Spinal cord (tissue), 10 donors: Measurements from ENCODE around the gene KATNB1. TPM values are rescaled to one million over a fixed set of nuclear protein-coding genes. Genes with fewer than 3 reads are reported as not detected.

Experiments used
- DNase-seq, 6 donors: peaks; one replicate each; pipeline versions ENCODE4 v3.0.0 to v3.0.0-alpha.2; 2013 to 2015; ENCODE audit warnings: low spot score in 6 of 6, low read depth in 4 of 6
- H3K27ac ChIP-seq: one replicate; pipeline ENCODE4 v1.5.1; 2013; ENCODE audit warnings: low read depth, low read length, control low read depth
- H3K27me3 ChIP-seq: one replicate; pipeline ENCODE4 v1.6.1; 2013; ENCODE audit warnings: low read length; ENCODE audit not compliant: control insufficient read depth, insufficient read depth
- H3K36me3 ChIP-seq: one replicate; pipeline ENCODE4 v1.6.1; 2013; ENCODE audit warnings: low read length; ENCODE audit not compliant: control insufficient read depth, insufficient read depth
- H3K4me1 ChIP-seq: one replicate; pipeline ENCODE4 v1.6.1; 2013; ENCODE audit warnings: low read length; ENCODE audit not compliant: control insufficient read depth, insufficient read depth
- H3K4me3 ChIP-seq: one replicate; pipeline ENCODE4 v1.5.1; 2013; ENCODE audit warnings: low read depth, low read length, control low read depth
- H3K9me3 ChIP-seq: one replicate; pipeline ENCODE4 v1.6.1; 2013; ENCODE audit warnings: low read length; ENCODE audit not compliant: control insufficient read depth, insufficient read depth
- WGBS: methylation state at CpG from one replicate; pipeline ENCODE4 v1.1.5; 2013; ENCODE audit warnings: missing lambda C conversion rate; ENCODE audit not compliant: insufficient coverage; 5-methylcytosine and 5-hydroxymethylcytosine counted together
- polyA plus RNA-seq, 2 donors: library from polyadenylated mRNA; unstranded; fragments of 120-200 nt; gene quantifications; one replicate each; pipeline ENCODE4 v1.2.1, GENCODE V29; 2013; ENCODE audit not compliant: insufficient read length in 2 of 2
- total RNA-seq, 2 donors: library from RNA; depleted of rRNA in 1 of 2; stranded (reverse); fragments of 120-200 nt in 1 of 2; fragments of >200 nt in 1 of 2; gene quantifications; one replicate each; pipeline versions ENCODE4 v1.2.3 to v1.2.4, GENCODE V29; 2013 to 2014
- donor health status: healthy.

The KATNB1 gene
- total and polyA plus RNA-seq, 4 donors = 28.8 to 52.9 (median 43.0) TPM

GRCh38 chr16:57747996-57748395, 12.4 kb downstream of the KATNB1 start:
- no peak overlapping the region for H3K27ac ChIP-seq
- H3K27me3 ChIP-seq = no peaks in the 10 kb centered on the region
- WGBS = 96% methylated on average over 6 of the region's 6 CpGs
- no peaks in the 10 kb centered on the region for H3K4me1 ChIP-seq
- peaks cover 83% of the 10 kb centered on the region for H3K36me3 ChIP-seq
- H3K4me3 ChIP-seq = no peak overlapping the region
- H3K9me3 ChIP-seq = no peaks in the 10 kb centered on the region
- no peak for DNase-seq

- DNase-seq = no peak
- H3K4me3 ChIP-seq = no peak overlapping the region
- H3K36me3 ChIP-seq = peaks cover 84% of the 10 kb centered on the region
- H3K27me3 ChIP-seq = no peaks in the 10 kb centered on the region
- H3K4me1 ChIP-seq = no peaks in the 10 kb centered on the region
- no peak overlapping the region for H3K27ac ChIP-seq
- H3K9me3 ChIP-seq = no peaks in the 10 kb centered on the region
- 85% methylated on average over 11 of the region's 11 CpGs for WGBS
These were observed 13.0 kb downstream of the KATNB1 start for GRCh38 chr16:57748596-57748995.

GRCh38 chr16:57749101-57749692, 13.6 kb downstream of the KATNB1 start:
- no peak for DNase-seq
- peaks cover 84% of the 10 kb centered on the region for H3K36me3 ChIP-seq
- no peaks in the 10 kb centered on the region for H3K9me3 ChIP-seq
- H3K4me3 ChIP-seq = no peak overlapping the region
- 100% methylated on average over 3 of the region's 3 CpGs for WGBS
- no peak overlapping the region for H3K27ac ChIP-seq
- no peaks in the 10 kb centered on the region for H3K4me1 ChIP-seq
- no peaks in the 10 kb centered on the region for H3K27me3 ChIP-seq

GRCh38 chr16:57749856-57750452, 14.4 kb downstream of the KATNB1 start:
- no peak for DNase-seq

GRCh38 chr16:57750796-57751538, 15.4 kb downstream of the KATNB1 start:
- peaks cover 88% of the 10 kb centered on the region for H3K36me3 ChIP-seq
- H3K9me3 ChIP-seq = no peaks in the 10 kb centered on the region

More at GRCh38 chr16:57749856-57750452, 14.4 kb downstream of the KATNB1 start:
- WGBS = 85% methylated on average over 5 of the region's 5 CpGs
- no peak overlapping the region for H3K4me3 ChIP-seq
- no peaks in the 10 kb centered on the region for H3K9me3 ChIP-seq
- no peaks in the 10 kb centered on the region for H3K27me3 ChIP-seq
- no peak overlapping the region for H3K27ac ChIP-seq
- H3K36me3 ChIP-seq = peaks cover 84% of the 10 kb centered on the region
- no peaks in the 10 kb centered on the region for H3K4me1 ChIP-seq

GRCh38 chr16:57751539-57752202, 16.1 kb downstream of the KATNB1 start:
- Histone ChIP-seq H3K36me3 (peaks cover 95% of the 10 kb centered on the region), H3K27ac (no peak overlapping the region)
- WGBS = 93% methylated on average over 25 of the region's 26 CpGs

More at GRCh38 chr16:57750796-57751538, 15.4 kb downstream of the KATNB1 start:
- Histone ChIP-seq H3K27ac (no peak overlapping the region), H3K27me3 (no peaks in the 10 kb centered on the region), H3K4me3 (no peak overlapping the region), H3K4me1 (no peaks in the 10 kb centered on the region)
- WGBS = 86% methylated on average over 21 of the region's 24 CpGs
- DNase-seq = no peak

GRCh38 chr16:57752203-57752580, 16.6 kb downstream of the KATNB1 start:
- Histone ChIP-seq H3K36me3 (peaks cover 97% of the 10 kb centered on the region), H3K4me1 (no peaks in the 10 kb centered on the region), H3K9me3 (no peaks in the 10 kb centered on the region), H3K27me3 (no peaks in the 10 kb centered on the region), H3K4me3 (no peak overlapping the region), H3K27ac (no peak overlapping the region)
- DNase-seq = no peak
- WGBS = 94% methylated on average over 6 of the region's 6 CpGs

More at GRCh38 chr16:57751539-57752202, 16.1 kb downstream of the KATNB1 start:
- no peak for DNase-seq
- H3K27me3 ChIP-seq = no peaks in the 10 kb centered on the region
- H3K4me3 ChIP-seq = no peak overlapping the region
- no peaks in the 10 kb centered on the region for H3K9me3 ChIP-seq
- no peaks in the 10 kb centered on the region for H3K4me1 ChIP-seq

- H3K4me3 ChIP-seq = no peak overlapping the region
- H3K36me3 ChIP-seq = peaks cover 97% of the 10 kb centered on the region
- peaks cover 3% of the 10 kb centered on the region for H3K4me1 ChIP-seq
- H3K9me3 ChIP-seq = no peaks in the 10 kb centered on the region
- H3K27ac ChIP-seq = no peak overlapping the region
- no peak for DNase-seq
- WGBS = 93% methylated on average over 44 of the region's 44 CpGs
- no peaks in the 10 kb centered on the region for H3K27me3 ChIP-seq
These were observed 17.2 kb downstream of the KATNB1 start for GRCh38 chr16:57752581-57753447.
